Mesothelial cell of epicardium (in vitro differentiated cells): ENCODE data around the gene ARL6IP4. TPM values are rescaled to one million over a fixed set of nuclear protein-coding genes. Genes with fewer than 3 reads are reported as not detected.

Source experiments
- DNase-seq, 2 experiments: peaks; one replicate each; pipeline ENCODE4 v3.0.0; 2021; ENCODE audit warnings: low spot score in 2 of 2; ENCODE audit not compliant: unreplicated experiment in 2 of 2
- H3K27ac Mint-ChIP-seq: 2 replicates; pipeline ENCODE4 v1.8.0; 2021; ENCODE audit warnings: mixed read lengths
- H3K27me3 Mint-ChIP-seq: 2 replicates; pipeline ENCODE4 v1.8.0; 2021; ENCODE audit warnings: low read depth, mixed read lengths
- H3K36me3 Mint-ChIP-seq: 2 replicates; pipeline ENCODE4 v1.8.0; 2021; ENCODE audit warnings: mixed read lengths
- H3K4me1 Mint-ChIP-seq: 2 replicates; pipeline ENCODE4 v1.8.0; 2021; ENCODE audit warnings: mixed read lengths
- H3K4me3 Mint-ChIP-seq: 2 replicates; pipeline ENCODE4 v1.8.0; 2021; ENCODE audit warnings: mild to moderate bottlenecking, moderate library complexity, mixed read lengths
- H3K9me3 Mint-ChIP-seq: 2 replicates; pipeline ENCODE4 v1.8.0; 2021; ENCODE audit warnings: mixed read lengths
- CTCF ChIP-seq: fragments of 200-600 bp; sonication (generic); IDR thresholded peaks from one replicate; pipeline ENCODE4 v1.5.0; 2021; ENCODE audit warnings: antibody characterized with exemption; ENCODE audit not compliant: unreplicated experiment
- total RNA-seq: library from RNA; stranded (reverse); gene quantifications from 3 replicates; pipeline ENCODE4 v1.2.1, GENCODE V29; 2021

The ARL6IP4 gene
- total RNA-seq, 1 donor from 2014 or later: 120 TPM

- Mint-ChIP-seq H3K36me3 (no peaks in the 10 kb centered on the region), H3K27ac (no peak overlapping the region), H3K4me3 (no peak overlapping the region), H3K9me3 (no peaks in the 10 kb centered on the region), H3K27me3 (no peaks in the 10 kb centered on the region), H3K4me1 (peaks cover 11% of the 10 kb centered on the region)
- no peak for DNase-seq
- TF ChIP-seq CTCF: no peak
Observed at GRCh38 chr12:122989225-122989839, 8.9 kb downstream of the ARL6IP4 start.

GRCh38 chr12:122989874-122990419 is 9.5 kb downstream of the ARL6IP4 start:
- Mint-ChIP-seq H3K27ac (no peak overlapping the region), H3K27me3 (no peaks in the 10 kb centered on the region), H3K9me3 (no peaks in the 10 kb centered on the region), H3K4me1 (peaks cover 5% of the 10 kb centered on the region), H3K4me3 (no peak overlapping the region), H3K36me3 (no peaks in the 10 kb centered on the region)
- no peak for TF ChIP-seq CTCF
- no peak for DNase-seq

GRCh38 chr12:122990561-122990960 is 10.1 kb downstream of the ARL6IP4 start:
- DNase-seq: no peak
- Mint-ChIP-seq H3K27me3 (no peaks in the 10 kb centered on the region), H3K9me3 (no peaks in the 10 kb centered on the region), H3K27ac (no peak overlapping the region), H3K4me1 (no peaks in the 10 kb centered on the region), H3K4me3 (no peak overlapping the region), H3K36me3 (no peaks in the 10 kb centered on the region)
- TF ChIP-seq CTCF: no peak

GRCh38 chr12:122990961-122991622 is 10.6 kb downstream of the ARL6IP4 start:
- DNase-seq: no peak
- no peaks in the 10 kb centered on the region for H3K4me1 Mint-ChIP-seq
- H3K9me3 Mint-ChIP-seq: no peaks in the 10 kb centered on the region
- H3K27me3 Mint-ChIP-seq: no peaks in the 10 kb centered on the region
- no peak overlapping the region for H3K4me3 Mint-ChIP-seq
- no peak overlapping the region for H3K27ac Mint-ChIP-seq
- TF ChIP-seq CTCF: no peak
- no peaks in the 10 kb centered on the region for H3K36me3 Mint-ChIP-seq

- no peaks in the 10 kb centered on the region for H3K4me1 Mint-ChIP-seq
- H3K27ac Mint-ChIP-seq: no peak overlapping the region
- DNase-seq: no peak
- no peak overlapping the region for H3K4me3 Mint-ChIP-seq
- no peak for TF ChIP-seq CTCF
- H3K36me3 Mint-ChIP-seq: no peaks in the 10 kb centered on the region
- no peaks in the 10 kb centered on the region for H3K9me3 Mint-ChIP-seq
- no peaks in the 10 kb centered on the region for H3K27me3 Mint-ChIP-seq
Observed at GRCh38 chr12:122991623-122992275, 11.3 kb downstream of the ARL6IP4 start.
